Panc1 (cell line): ENCODE data around the gene NFKBIL1.

Experiments
- CTCF ChIP-seq: fragments of 450-650 bp; IDR thresholded peaks from 2 replicates; pipeline ENCODE4 v1.5.1; 2017; ENCODE audit warnings: mild to moderate bottlenecking
- POLR2AphosphoS5 ChIP-seq: IDR thresholded peaks from 2 replicates; pipeline ENCODE4 v1.6.1; 2012; ENCODE audit warnings: mild to moderate bottlenecking, low read depth, low read length, moderate library complexity
- SIN3A ChIP-seq: IDR thresholded peaks from 2 replicates; pipeline ENCODE4 v1.6.1; 2012; ENCODE audit warnings: low read depth, mild to moderate bottlenecking, low read length, moderate library complexity, borderline replicate concordance; ENCODE audit not compliant: insufficient read depth

GRCh38 chr6:31546958-31547726 lies at the start of gene NFKBIL1:
- no peak; the same call in none of the 2 replicates for TF ChIP-seq CTCF
- TF ChIP-seq SIN3A = 0 out of 2 replicates have a peak, but pooled peaks have one; percentile 74
- peak; percentile 85 for TF ChIP-seq POLR2AphosphoS5
